Measurements from ENCODE around the gene SLC13A5.
"Not testable (repeated sequence)": the region's sequence is repeated elsewhere in the genome, so short reads cannot be mapped to it uniquely, and the experiment has no call there.

Gene SLC13A5

DNA sequence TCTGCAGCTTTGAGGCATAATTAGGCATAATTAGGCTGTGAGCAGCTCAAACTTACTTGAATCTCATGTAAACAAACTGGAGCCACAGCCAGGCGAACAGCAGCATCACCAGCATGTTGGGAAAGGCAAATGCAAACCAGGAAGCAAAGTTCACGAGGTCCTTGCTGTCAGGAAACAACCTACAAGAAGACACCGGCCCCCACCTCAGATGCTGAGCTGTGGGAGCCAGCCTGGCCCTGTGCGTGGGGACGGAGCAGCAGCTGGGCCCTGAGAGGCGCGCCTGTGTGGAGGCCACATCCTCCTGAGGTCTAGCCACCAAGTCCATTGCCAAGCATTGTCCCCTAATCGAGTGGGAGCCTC lies 12.2 kb downstream of the SLC13A5 start:
- Mint-ChIP-seq H3K4me3 (no peak overlapping the region), H3K27me3 (peaks cover 38% of the 10 kb centered on the region), H3K9me3 (no peaks in the 10 kb centered on the region), H3K27ac (no peak overlapping the region), H3K36me3 (no peaks in the 10 kb centered on the region), H3K4me1 (peaks cover 6% of the 10 kb centered on the region)
- ATAC-seq = no peak

GRCh38 chr17:6699997-6700947 lies 12.9 kb downstream of the SLC13A5 start:
- Mint-ChIP-seq H3K36me3 (no peaks in the 10 kb centered on the region), H3K4me1 (peaks cover 6% of the 10 kb centered on the region), H3K27ac (no peak overlapping the region), H3K4me3 (no peak overlapping the region), H3K27me3 (peaks cover 45% of the 10 kb centered on the region), H3K9me3 (no peaks in the 10 kb centered on the region)
- ATAC-seq = no peak

- H3K4me1 Mint-ChIP-seq = peaks cover 6% of the 10 kb centered on the region
- no peaks in the 10 kb centered on the region for H3K9me3 Mint-ChIP-seq
- H3K36me3 Mint-ChIP-seq = no peaks in the 10 kb centered on the region
- H3K27me3 Mint-ChIP-seq = peaks cover 34% of the 10 kb centered on the region
- no peak for ATAC-seq
- no peak overlapping the region for H3K27ac Mint-ChIP-seq
- H3K4me3 Mint-ChIP-seq = no peak overlapping the region
These were observed 15.2 kb downstream of the SLC13A5 start for GRCh38 chr17:6698004-6698403.

DNA sequence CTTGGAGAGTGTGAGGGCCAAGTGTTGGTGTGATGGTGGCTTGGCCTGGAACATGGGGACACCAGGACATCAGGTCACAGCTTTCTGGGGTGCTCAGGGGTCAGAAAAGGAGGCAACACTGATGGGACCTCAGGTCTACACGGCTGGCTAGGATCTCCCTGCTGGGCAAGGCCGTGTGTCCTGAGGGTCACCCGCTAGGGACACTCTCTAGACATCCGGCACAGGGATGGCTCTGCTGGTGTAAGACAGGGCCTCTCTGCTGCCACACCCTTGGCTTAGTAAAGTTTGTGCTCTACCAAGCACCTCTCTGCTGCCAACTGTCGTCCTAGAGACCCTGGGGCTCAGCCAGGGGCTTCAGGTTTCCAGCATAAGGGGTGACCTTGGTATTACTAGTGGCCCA lies 16.3 kb downstream of the SLC13A5 start:
- Mint-ChIP-seq H3K4me1 (peaks cover 5% of the 10 kb centered on the region), H3K4me3 (no peak overlapping the region), H3K27me3 (peaks cover 36% of the 10 kb centered on the region), H3K36me3 (no peaks in the 10 kb centered on the region), H3K27ac (no peak overlapping the region), H3K9me3 (no peaks in the 10 kb centered on the region)
- no peak for ATAC-seq

DNA sequence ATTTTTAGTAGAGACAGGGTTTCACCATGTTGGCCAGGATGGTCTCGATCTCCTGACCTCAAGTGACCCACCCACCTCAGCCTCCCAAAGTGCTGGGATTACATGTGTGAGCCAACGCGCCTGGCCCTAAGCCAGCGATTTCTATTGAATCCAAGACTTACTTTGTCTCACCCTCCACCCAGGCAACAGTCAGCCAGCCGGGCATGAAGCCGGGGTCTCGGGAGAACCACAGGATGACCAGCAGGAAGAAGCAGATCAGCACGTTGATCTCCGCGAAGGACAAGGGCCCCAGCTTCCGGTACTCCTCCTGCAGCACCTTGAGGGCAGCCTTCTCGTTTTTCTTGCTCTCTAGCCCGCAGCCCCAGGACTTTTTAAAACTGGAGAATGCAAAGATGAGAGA lies 17.6 kb downstream of the SLC13A5 start:
- no peak overlapping the region for H3K4me3 Mint-ChIP-seq
- ATAC-seq = no peak
- H3K36me3 Mint-ChIP-seq = no peaks in the 10 kb centered on the region
- peaks cover 49% of the 10 kb centered on the region for H3K27me3 Mint-ChIP-seq
- H3K27ac Mint-ChIP-seq = no peak overlapping the region
- no peaks in the 10 kb centered on the region for H3K4me1 Mint-ChIP-seq
- no peaks in the 10 kb centered on the region for H3K9me3 Mint-ChIP-seq

GRCh38 chr17:6695051-6695450 lies 18.1 kb downstream of the SLC13A5 start:
- peaks cover 54% of the 10 kb centered on the region for H3K27me3 Mint-ChIP-seq
- H3K27ac Mint-ChIP-seq = no peak overlapping the region
- no peaks in the 10 kb centered on the region for H3K36me3 Mint-ChIP-seq
- H3K4me3 Mint-ChIP-seq = no peak overlapping the region
- no peak for ATAC-seq
- H3K9me3 Mint-ChIP-seq = no peaks in the 10 kb centered on the region
- H3K4me1 Mint-ChIP-seq = no peaks in the 10 kb centered on the region

DNA sequence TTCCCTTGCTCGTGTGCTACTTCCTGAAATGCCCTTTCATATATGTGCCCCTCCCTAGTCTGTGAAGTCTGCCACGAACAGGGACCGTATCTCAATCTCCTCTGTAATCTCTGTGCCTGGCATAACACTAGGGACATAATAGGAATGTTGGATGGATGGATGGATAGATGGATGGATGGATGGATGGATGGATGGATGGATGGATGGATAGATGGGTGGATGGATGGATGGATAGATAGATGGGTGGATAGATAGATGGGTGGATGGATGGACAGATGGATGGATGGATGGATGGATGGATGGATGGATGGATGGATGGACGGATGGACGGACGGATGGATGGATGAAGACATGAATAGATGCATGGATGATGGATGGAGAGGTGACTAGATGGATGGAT lies 21.2 kb downstream of the SLC13A5 start:
- H3K9me3 Mint-ChIP-seq, H3K36me3 Mint-ChIP-seq, H3K4me1 Mint-ChIP-seq, H3K27ac Mint-ChIP-seq, ATAC-seq, H3K4me3 Mint-ChIP-seq: not testable (repeated sequence)
- H3K27me3 Mint-ChIP-seq = peaks cover 51% of the 10 kb centered on the region

DNA sequence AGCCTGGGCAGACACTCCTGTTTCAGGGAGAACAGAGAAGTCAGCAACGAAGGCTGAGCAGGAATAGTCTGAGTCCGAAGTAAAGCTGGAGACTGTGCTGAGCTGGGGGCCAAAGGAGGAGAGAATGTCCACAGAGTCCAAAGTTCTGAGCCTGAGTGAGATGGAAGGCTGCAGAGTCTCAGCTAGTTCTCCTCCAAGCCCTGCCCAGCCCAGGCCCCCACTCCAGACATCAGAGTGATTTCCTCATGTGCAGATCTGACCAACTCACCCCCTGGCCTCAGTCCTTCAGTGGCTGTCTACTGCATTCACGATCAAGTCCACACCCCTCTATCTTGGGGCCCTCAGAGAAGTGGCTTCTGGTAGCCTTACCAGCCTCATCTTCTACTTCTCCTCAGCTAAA lies 21.6 kb downstream of the SLC13A5 start:
- no peaks in the 10 kb centered on the region for H3K9me3 Mint-ChIP-seq
- no peak overlapping the region for H3K27ac Mint-ChIP-seq
- ATAC-seq = no peak
- H3K36me3 Mint-ChIP-seq = no peaks in the 10 kb centered on the region
- no peak overlapping the region for H3K4me3 Mint-ChIP-seq
- H3K27me3 Mint-ChIP-seq = peaks cover 47% of the 10 kb centered on the region
- H3K4me1 Mint-ChIP-seq = no peaks in the 10 kb centered on the region

- Mint-ChIP-seq H3K4me3 (no peak overlapping the region), H3K27me3 (peaks cover 47% of the 10 kb centered on the region), H3K9me3 (no peaks in the 10 kb centered on the region), H3K4me1 (no peaks in the 10 kb centered on the region), H3K36me3 (no peaks in the 10 kb centered on the region), H3K27ac (no peak overlapping the region)
- no peak for ATAC-seq
These were observed 22.5 kb downstream of the SLC13A5 start for GRCh38 chr17:6690641-6691040.

GRCh38 chr17:6688944-6689343 lies 24.2 kb downstream of the SLC13A5 start:
- Mint-ChIP-seq H3K27ac (no peak overlapping the region), H3K9me3 (no peaks in the 10 kb centered on the region), H3K4me1 (no peaks in the 10 kb centered on the region), H3K36me3 (no peaks in the 10 kb centered on the region), H3K4me3 (no peak overlapping the region), H3K27me3 (peaks cover 42% of the 10 kb centered on the region)
- no peak for ATAC-seq

DNA sequence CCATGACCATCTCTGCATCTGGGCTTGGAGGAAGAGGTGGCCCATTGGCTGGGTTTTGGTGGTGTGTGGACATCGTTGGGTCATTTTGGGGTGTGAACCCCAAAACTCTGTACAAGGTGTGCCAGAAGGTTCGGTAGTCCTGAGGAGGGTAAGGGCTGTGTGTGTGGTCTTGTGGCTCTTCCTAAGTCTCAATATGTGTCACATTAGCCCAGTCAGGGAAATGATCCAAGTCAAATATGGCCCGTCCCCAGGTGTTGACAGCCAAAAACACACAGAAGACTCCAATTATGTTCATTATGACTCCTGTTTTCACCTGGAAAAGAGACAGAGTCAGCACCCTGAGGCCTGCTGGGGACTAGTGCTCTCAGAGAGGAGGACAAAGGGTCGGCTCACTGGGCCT lies 27.1 kb downstream of the SLC13A5 start:
- ATAC-seq = no peak
- H3K36me3 Mint-ChIP-seq = no peaks in the 10 kb centered on the region
- H3K27me3 Mint-ChIP-seq = peaks cover 44% of the 10 kb centered on the region
- no peak overlapping the region for H3K27ac Mint-ChIP-seq
- H3K4me1 Mint-ChIP-seq = peaks cover 4% of the 10 kb centered on the region
- H3K4me3 Mint-ChIP-seq = no peak overlapping the region
- no peaks in the 10 kb centered on the region for H3K9me3 Mint-ChIP-seq

- no peaks in the 10 kb centered on the region for H3K36me3 Mint-ChIP-seq
- H3K27ac Mint-ChIP-seq = no peak overlapping the region
These were observed 28.0 kb downstream of the SLC13A5 start for GRCh38 chr17:6684881-6685767.

DNA sequence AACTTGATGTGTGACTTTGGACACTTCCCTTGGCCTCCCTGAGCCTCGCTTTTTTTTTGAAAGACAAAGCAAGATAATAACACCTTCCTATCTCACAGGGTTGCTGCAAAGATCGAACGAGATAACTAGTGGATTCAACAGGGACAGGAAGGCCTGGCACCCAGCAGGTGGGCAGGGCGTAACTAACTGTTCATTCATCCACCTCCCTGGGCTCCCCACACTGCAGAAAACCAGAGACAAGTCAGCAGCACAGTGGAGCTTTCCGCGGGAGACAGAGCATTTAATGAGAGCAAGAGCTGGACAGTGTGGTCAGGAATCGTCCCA lies 28.7 kb downstream of the SLC13A5 start:
- no peak overlapping the region for H3K4me3 Mint-ChIP-seq
- H3K27me3 Mint-ChIP-seq = peaks cover 42% of the 10 kb centered on the region
- no peaks in the 10 kb centered on the region for H3K9me3 Mint-ChIP-seq
- no peak for ATAC-seq
- H3K4me1 Mint-ChIP-seq = peaks cover 4% of the 10 kb centered on the region
- H3K27ac Mint-ChIP-seq = no peak overlapping the region
- H3K36me3 Mint-ChIP-seq = no peaks in the 10 kb centered on the region

More at GRCh38 chr17:6684881-6685767, 28.0 kb downstream of the SLC13A5 start:
- Mint-ChIP-seq H3K27me3 (peaks cover 42% of the 10 kb centered on the region), H3K9me3 (no peaks in the 10 kb centered on the region), H3K4me1 (peaks cover 4% of the 10 kb centered on the region), H3K4me3 (no peak overlapping the region)
- no peak for ATAC-seq

DNA sequence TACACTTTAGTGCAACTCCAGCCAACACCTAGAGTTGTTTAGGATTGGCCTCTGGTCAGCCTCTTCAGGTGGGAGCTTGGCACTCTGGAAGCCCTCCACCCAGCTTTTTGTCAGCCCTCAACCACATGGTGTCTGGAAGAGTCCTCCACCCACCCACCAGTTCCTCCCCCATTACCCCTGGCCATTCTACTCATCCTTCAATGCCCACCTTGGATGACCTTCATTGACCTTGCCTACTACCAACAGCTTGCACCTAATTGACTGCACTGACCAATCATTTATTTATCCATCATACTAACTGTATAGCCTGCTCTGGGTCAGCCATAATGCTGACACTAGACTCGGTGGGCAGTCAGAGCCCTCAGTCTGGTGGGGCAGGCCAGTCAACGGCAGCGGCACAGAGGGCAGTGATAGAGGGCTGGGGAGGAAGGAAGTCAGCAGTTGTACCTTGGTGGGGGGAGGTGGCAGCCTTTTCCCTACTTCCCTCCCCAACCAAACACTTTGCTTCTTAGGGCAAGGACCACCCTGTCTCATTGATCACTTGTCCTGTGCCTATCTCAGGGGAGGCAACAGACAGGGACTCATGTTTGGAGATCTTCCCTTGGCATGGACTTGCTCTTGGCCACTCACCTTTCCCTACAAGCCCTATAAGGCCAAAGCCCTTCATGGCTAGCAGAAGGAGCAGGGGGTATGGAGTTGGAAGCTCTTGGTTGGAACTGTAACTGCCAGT lies 29.3 kb downstream of the SLC13A5 start:
- Mint-ChIP-seq H3K27me3 (peaks cover 46% of the 10 kb centered on the region), H3K4me1 (peaks cover 4% of the 10 kb centered on the region)

DNA sequence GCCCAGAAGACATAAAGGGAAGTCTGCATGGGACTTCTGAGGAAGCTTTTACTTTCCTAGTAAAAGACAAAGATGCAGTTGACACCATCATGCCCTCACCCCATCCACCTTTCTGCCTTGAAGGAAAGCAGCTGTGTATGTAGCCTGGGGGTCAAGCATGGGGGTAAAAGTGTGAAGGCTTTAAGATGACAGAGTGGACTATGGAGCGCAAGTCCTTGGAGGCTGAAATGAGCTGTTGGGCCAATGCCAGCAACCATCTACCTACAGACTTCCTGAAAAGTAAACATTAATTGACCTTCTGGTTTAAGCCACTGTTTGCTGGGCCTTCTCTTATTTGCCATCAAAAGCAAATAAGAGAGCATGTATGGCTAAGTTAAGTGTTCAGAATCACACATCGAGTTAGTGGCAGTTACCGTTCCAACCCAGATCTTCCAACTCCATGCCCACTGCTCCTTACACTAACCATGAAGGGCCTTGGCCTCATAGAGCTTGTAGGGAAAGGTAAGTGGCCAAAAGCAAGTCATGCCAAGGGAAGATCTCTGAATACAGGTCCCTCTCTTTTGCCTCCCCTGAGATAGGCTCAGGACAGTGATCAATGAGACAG lies 30.0 kb downstream of the SLC13A5 start:
- H3K4me1 Mint-ChIP-seq = peaks cover 9% of the 10 kb centered on the region
- no peak for ATAC-seq
- no peaks in the 10 kb centered on the region for H3K36me3 Mint-ChIP-seq
- H3K9me3 Mint-ChIP-seq = no peaks in the 10 kb centered on the region
- no peak overlapping the region for H3K4me3 Mint-ChIP-seq
- H3K27me3 Mint-ChIP-seq = peaks cover 53% of the 10 kb centered on the region
- no peak overlapping the region for H3K27ac Mint-ChIP-seq

More for the DNA sequence above, 29.3 kb downstream of the SLC13A5 start:
- H3K36me3 Mint-ChIP-seq = no peaks in the 10 kb centered on the region
- no peak overlapping the region for H3K27ac Mint-ChIP-seq
- ATAC-seq = no peak
- no peaks in the 10 kb centered on the region for H3K9me3 Mint-ChIP-seq
- no peak overlapping the region for H3K4me3 Mint-ChIP-seq

Measured in stimulated activated memory B cell treated with anti-CD40 and anti-IgM and Interleukin-4, amounts not matched to agents 10 μg/mL and 1 μg/mL and 100 μg/mL, for 72 hours (primary cell).